ENCODE results near the gene AMDHD1.

Gene AMDHD1

GRCh38 chr12:95982602-95983001, 39.5 kb downstream of the AMDHD1 start:
- no peaks in the 10 kb centered on the region for H3K27me3 ChIP-seq (ENCODE audit: insufficient read depth, low read depth, severe bottlenecking)
- no peak overlapping the region for H3K4me3 ChIP-seq (ENCODE audit: low read depth, low read length)
- no peak for TF ChIP-seq CTCF (IDR thresholded peaks at IDR 0.05; ENCODE audit: low read depth, low read length)
- no peak for DNase-seq
- H3K27ac ChIP-seq, result no peak overlapping the region
- H3K36me3 ChIP-seq, result no peaks in the 10 kb centered on the region
- H3K9me3 ChIP-seq (ENCODE audit: severe bottlenecking), result no peaks in the 10 kb centered on the region

GRCh38 chr12:95984682-95985081, 41.6 kb downstream of the AMDHD1 start:
- H3K9me3 ChIP-seq (ENCODE audit: severe bottlenecking), result no peaks in the 10 kb centered on the region
- no peaks in the 10 kb centered on the region for H3K27me3 ChIP-seq (ENCODE audit: insufficient read depth, low read depth, severe bottlenecking)
- DNase-seq, result no peak
- H3K27ac ChIP-seq, result no peak overlapping the region
- H3K36me3 ChIP-seq, result no peaks in the 10 kb centered on the region
- no peak for TF ChIP-seq CTCF (IDR thresholded peaks at IDR 0.05; ENCODE audit: low read depth, low read length)
- no peak overlapping the region for H3K4me3 ChIP-seq (ENCODE audit: low read depth, low read length)

GRCh38 chr12:95986635-95987570, 43.8 kb downstream of the AMDHD1 start:
- DNase-seq, result no peak
- no peaks in the 10 kb centered on the region for H3K9me3 ChIP-seq (ENCODE audit: severe bottlenecking)
- H3K4me3 ChIP-seq (ENCODE audit: low read depth, low read length), result no peak overlapping the region
- no peak overlapping the region for H3K27ac ChIP-seq
- no peaks in the 10 kb centered on the region for H3K27me3 ChIP-seq (ENCODE audit: insufficient read depth, low read depth, severe bottlenecking)
- no peaks in the 10 kb centered on the region for H3K36me3 ChIP-seq
- TF ChIP-seq CTCF (IDR thresholded peaks at IDR 0.05; ENCODE audit: low read depth, low read length), result no peak

GRCh38 chr12:95988506-95989275, 45.6 kb downstream of the AMDHD1 start:
- no peak for TF ChIP-seq CTCF (IDR thresholded peaks at IDR 0.05; ENCODE audit: low read depth, low read length)
- H3K36me3 ChIP-seq, result no peaks in the 10 kb centered on the region
- no peaks in the 10 kb centered on the region for H3K27me3 ChIP-seq (ENCODE audit: insufficient read depth, low read depth, severe bottlenecking)
- H3K27ac ChIP-seq, result no peak overlapping the region
- DNase-seq, result no peak
- H3K9me3 ChIP-seq (ENCODE audit: severe bottlenecking), result no peaks in the 10 kb centered on the region
- H3K4me3 ChIP-seq (ENCODE audit: low read depth, low read length), result no peak overlapping the region

GRCh38 chr12:95989504-95990123, 46.5 kb downstream of the AMDHD1 start:
- Histone ChIP-seq H3K4me3 (ENCODE audit: low read depth, low read length) (no peak overlapping the region), H3K27ac (no peak overlapping the region), H3K9me3 (ENCODE audit: severe bottlenecking) (no peaks in the 10 kb centered on the region), H3K27me3 (ENCODE audit: insufficient read depth, low read depth, severe bottlenecking) (no peaks in the 10 kb centered on the region), H3K36me3 (no peaks in the 10 kb centered on the region)
- DNase-seq, result no peak
- no peak for TF ChIP-seq CTCF (IDR thresholded peaks at IDR 0.05; ENCODE audit: low read depth, low read length)

All from WERI-Rb-1 (cell line).